PFSK-1 (cell line): ENCODE measurements around the gene ITGB1.

Experiments
- POLR2AphosphoS5 ChIP-seq: IDR thresholded peaks from 2 replicates; pipeline ENCODE4 v1.6.1; 2012; ENCODE audit warnings: low read depth, mild to moderate bottlenecking, control low read depth, low read length, moderate library complexity
- TAF1 ChIP-seq: IDR thresholded peaks from 2 replicates; pipeline ENCODE4 v1.6.1; 2012; ENCODE audit warnings: low read length, control low read depth, borderline replicate concordance; ENCODE audit not compliant: insufficient read depth

- TF ChIP-seq TAF1 (no peak), POLR2AphosphoS5 (no peak)
Measured at GRCh38 chr10:32939296-32940111, 18.5 kb downstream of the ITGB1 start.
